DMS79 (cell line): Measurements from ENCODE around the gene LAMA3.

Experiments used
- DNase-seq: peaks from one replicate; lab custom pipeline; 2025; lab: John Stamatoyannopoulos, UW

The LAMA3 gene

GRCh38 chr18:23779696-23780303, 90.5 kb downstream of the LAMA3 start:
- no peak for DNase-seq

- no peak for DNase-seq
Observed at GRCh38 chr18:23784832-23785245, 95.6 kb downstream of the LAMA3 start.

GRCh38 chr18:23793051-23793450, 103.8 kb downstream of the LAMA3 start:
- DNase-seq: no peak

GRCh38 chr18:23793985-23794867, 105.0 kb downstream of the LAMA3 start:
- no peak for DNase-seq

- no peak for DNase-seq
Observed at GRCh38 chr18:23798249-23798648, 109.0 kb downstream of the LAMA3 start.

GRCh38 chr18:23798824-23799223, 109.6 kb downstream of the LAMA3 start:
- DNase-seq: no peak

- no peak for DNase-seq
Observed at GRCh38 chr18:23799540-23799939, 110.3 kb downstream of the LAMA3 start.

- no peak for DNase-seq
Observed at GRCh38 chr18:23800902-23801301, 111.6 kb downstream of the LAMA3 start.

- no peak for DNase-seq
Observed at GRCh38 chr18:23802817-23803216, 113.6 kb downstream of the LAMA3 start.

- DNase-seq: no peak
Observed at GRCh38 chr18:23803755-23804154, 114.5 kb downstream of the LAMA3 start.

GRCh38 chr18:23805898-23806297, 116.6 kb downstream of the LAMA3 start:
- DNase-seq: no peak

- DNase-seq: no peak
Observed at GRCh38 chr18:23809415-23809814, 120.2 kb downstream of the LAMA3 start.

GRCh38 chr18:23810396-23810795, 121.1 kb downstream of the LAMA3 start:
- DNase-seq: no peak

- no peak for DNase-seq
Observed at GRCh38 chr18:23811176-23811575, 121.9 kb downstream of the LAMA3 start.

GRCh38 chr18:23812546-23813440, 123.5 kb downstream of the LAMA3 start:
- no peak for DNase-seq

- DNase-seq: no peak
Observed at GRCh38 chr18:23814991-23815614, 125.8 kb downstream of the LAMA3 start.

- DNase-seq: no peak
Observed at GRCh38 chr18:23816021-23816420, 126.8 kb downstream of the LAMA3 start.

GRCh38 chr18:23816740-23817139, 127.5 kb downstream of the LAMA3 start:
- no peak for DNase-seq

GRCh38 chr18:23819001-23819400, 129.7 kb downstream of the LAMA3 start:
- no peak for DNase-seq

GRCh38 chr18:23822590-23823385, 133.5 kb downstream of the LAMA3 start:
- no peak for DNase-seq

GRCh38 chr18:23824240-23824639, 135.0 kb downstream of the LAMA3 start:
- no peak for DNase-seq
